GM18505 (cell line): ENCODE measurements around the gene ECHDC3.

Source experiments
- ATAC-seq: cut with Tn5 transposase; IDR thresholded peaks from one replicate; pipeline ENCODE4 v1.9.1; 2021; ENCODE audit not compliant: unreplicated experiment
- POLR2A ChIP-seq: IDR thresholded peaks from 4 replicates; pipeline ENCODE4 v1.6.1; 2011; ENCODE audit warnings: borderline replicate concordance; ENCODE audit not compliant: insufficient read depth, insufficient read length; ENCODE audit errors: extremely low read depth

ECHDC3 gene

GRCh38 chr10:11754620-11755019, 12.4 kb downstream of the ECHDC3 start:
- no peak for ATAC-seq
- TF ChIP-seq POLR2A = no peak

GRCh38 chr10:11755512-11756263, 13.5 kb downstream of the ECHDC3 start:
- no peak for TF ChIP-seq POLR2A
- no peak for ATAC-seq

GRCh38 chr10:11756766-11757315, 14.7 kb downstream of the ECHDC3 start:
- no peak for ATAC-seq
- TF ChIP-seq POLR2A = no peak

GRCh38 chr10:11757454-11757820, 15.3 kb downstream of the ECHDC3 start:
- TF ChIP-seq POLR2A = no peak
- ATAC-seq = no peak

GRCh38 chr10:11757821-11758463, 15.8 kb downstream of the ECHDC3 start:
- ATAC-seq = peak; percentile 96
- TF ChIP-seq POLR2A = no peak

- ATAC-seq = no peak
- TF ChIP-seq POLR2A = no peak
These were observed 16.5 kb downstream of the ECHDC3 start for GRCh38 chr10:11758527-11759236.

- TF ChIP-seq POLR2A = no peak
- ATAC-seq = no peak
These were observed 17.2 kb downstream of the ECHDC3 start for GRCh38 chr10:11759347-11759746.

GRCh38 chr10:11760151-11760550, 18.0 kb downstream of the ECHDC3 start:
- no peak for TF ChIP-seq POLR2A
- ATAC-seq = no peak

GRCh38 chr10:11760861-11761260, 18.7 kb downstream of the ECHDC3 start:
- ATAC-seq = no peak
- TF ChIP-seq POLR2A = no peak

GRCh38 chr10:11761431-11761830, 19.2 kb downstream of the ECHDC3 start:
- no peak for ATAC-seq
- TF ChIP-seq POLR2A = no peak

GRCh38 chr10:11762706-11763500, 20.7 kb downstream of the ECHDC3 start:
- no peak for TF ChIP-seq POLR2A
- no peak for ATAC-seq

GRCh38 chr10:11763501-11763861, 21.3 kb downstream of the ECHDC3 start:
- no peak for ATAC-seq
- no peak for TF ChIP-seq POLR2A

GRCh38 chr10:11765141-11765540, 23.0 kb downstream of the ECHDC3 start:
- no peak for ATAC-seq
- TF ChIP-seq POLR2A = no peak
